ENCODE results near the gene FBXO31. TPM values are rescaled to one million over a fixed set of nuclear protein-coding genes. Genes with fewer than 3 reads are reported as not detected.

The FBXO31 gene
- total RNA-seq, 1 donor from 2014 or later = 34.7 TPM

DNA sequence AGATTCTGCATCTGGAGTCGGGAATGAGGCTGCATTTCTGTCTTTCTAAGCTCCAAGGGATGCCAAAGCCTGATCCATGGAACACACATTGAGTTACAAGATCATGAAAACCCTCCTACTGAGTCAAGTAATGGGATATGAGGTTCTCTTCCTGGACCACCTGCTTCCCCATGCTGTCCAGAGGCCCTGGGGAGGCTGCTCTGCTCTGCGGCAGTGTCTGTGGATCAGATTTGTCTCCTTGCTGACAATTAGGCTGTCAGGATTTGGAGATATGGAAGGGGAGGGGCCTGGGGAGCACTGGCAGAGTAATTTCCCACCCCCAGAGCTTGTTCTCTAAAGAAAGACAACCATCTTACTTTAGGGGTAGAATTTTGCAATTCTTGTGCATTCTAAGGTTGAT is 99.4 kb downstream of the FBXO31 start:
- Mint-ChIP-seq H3K36me3 (ENCODE audit: unreplicated experiment) (peaks cover 11% of the 10 kb centered on the region), H3K4me1 (ENCODE audit: unreplicated experiment) (peaks cover 9% of the 10 kb centered on the region), H3K27me3 (ENCODE audit: unreplicated experiment) (no peaks in the 10 kb centered on the region), H3K9me3 (ENCODE audit: unreplicated experiment) (peaks cover 17% of the 10 kb centered on the region), H3K27ac (ENCODE audit: unreplicated experiment) (no peak overlapping the region), H3K4me3 (ENCODE audit: unreplicated experiment) (no peak overlapping the region)
- TF ChIP-seq, protein P1, sequence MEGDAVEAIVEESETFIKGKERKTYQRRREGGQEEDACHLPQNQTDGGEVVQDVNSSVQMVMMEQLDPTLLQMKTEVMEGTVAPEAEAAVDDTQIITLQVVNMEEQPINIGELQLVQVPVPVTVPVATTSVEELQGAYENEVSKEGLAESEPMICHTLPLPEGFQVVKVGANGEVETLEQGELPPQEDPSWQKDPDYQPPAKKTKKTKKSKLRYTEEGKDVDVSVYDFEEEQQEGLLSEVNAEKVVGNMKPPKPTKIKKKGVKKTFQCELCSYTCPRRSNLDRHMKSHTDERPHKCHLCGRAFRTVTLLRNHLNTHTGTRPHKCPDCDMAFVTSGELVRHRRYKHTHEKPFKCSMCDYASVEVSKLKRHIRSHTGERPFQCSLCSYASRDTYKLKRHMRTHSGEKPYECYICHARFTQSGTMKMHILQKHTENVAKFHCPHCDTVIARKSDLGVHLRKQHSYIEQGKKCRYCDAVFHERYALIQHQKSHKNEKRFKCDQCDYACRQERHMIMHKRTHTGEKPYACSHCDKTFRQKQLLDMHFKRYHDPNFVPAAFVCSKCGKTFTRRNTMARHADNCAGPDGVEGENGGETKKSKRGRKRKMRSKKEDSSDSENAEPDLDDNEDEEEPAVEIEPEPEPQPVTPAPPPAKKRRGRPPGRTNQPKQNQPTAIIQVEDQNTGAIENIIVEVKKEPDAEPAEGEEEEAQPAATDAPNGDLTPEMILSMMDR (IDR thresholded peaks at IDR 0.05) = no peak
- DNase-seq (ENCODE audit: extremely low spot score, unreplicated experiment) = no peak

DNA sequence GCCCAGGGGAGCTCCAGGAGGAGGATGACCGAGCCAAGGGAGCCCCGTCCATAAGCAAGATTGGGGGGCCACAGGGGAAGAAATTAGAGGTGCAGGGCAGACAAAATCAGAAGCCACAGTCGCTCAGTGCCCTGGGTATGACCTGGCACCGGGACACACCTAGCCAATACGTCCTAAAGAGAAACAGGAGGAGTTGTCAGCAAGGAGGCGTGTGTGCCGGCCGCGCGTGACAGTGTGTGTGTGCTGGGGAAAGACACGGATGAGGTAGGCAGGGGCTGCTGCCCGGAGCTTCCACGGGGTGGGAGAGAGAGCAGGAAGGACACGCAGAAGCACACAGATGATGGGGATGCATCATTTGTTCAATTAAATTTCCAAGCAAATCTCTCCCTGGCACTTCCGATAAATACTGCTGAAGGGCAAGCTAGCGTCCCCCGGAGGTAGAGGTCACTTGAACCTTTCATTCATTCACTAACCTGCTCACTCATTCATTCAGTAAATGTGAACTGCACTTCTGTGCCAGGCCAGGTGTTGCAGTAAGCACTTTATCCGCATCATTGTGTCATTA is 104.4 kb downstream of the FBXO31 start:
- no peak overlapping the region for H3K4me3 Mint-ChIP-seq (ENCODE audit: unreplicated experiment)
- H3K9me3 Mint-ChIP-seq (ENCODE audit: unreplicated experiment) = no peaks in the 10 kb centered on the region
- DNase-seq (ENCODE audit: extremely low spot score, unreplicated experiment) = no peak
- H3K27ac Mint-ChIP-seq (ENCODE audit: unreplicated experiment) = no peak overlapping the region
- TF ChIP-seq, protein P1 (IDR thresholded peaks at IDR 0.05) = no peak
- no peaks in the 10 kb centered on the region for H3K36me3 Mint-ChIP-seq (ENCODE audit: unreplicated experiment)
- H3K27me3 Mint-ChIP-seq (ENCODE audit: unreplicated experiment) = no peaks in the 10 kb centered on the region
- peaks cover 37% of the 10 kb centered on the region for H3K4me1 Mint-ChIP-seq (ENCODE audit: unreplicated experiment)

DNA sequence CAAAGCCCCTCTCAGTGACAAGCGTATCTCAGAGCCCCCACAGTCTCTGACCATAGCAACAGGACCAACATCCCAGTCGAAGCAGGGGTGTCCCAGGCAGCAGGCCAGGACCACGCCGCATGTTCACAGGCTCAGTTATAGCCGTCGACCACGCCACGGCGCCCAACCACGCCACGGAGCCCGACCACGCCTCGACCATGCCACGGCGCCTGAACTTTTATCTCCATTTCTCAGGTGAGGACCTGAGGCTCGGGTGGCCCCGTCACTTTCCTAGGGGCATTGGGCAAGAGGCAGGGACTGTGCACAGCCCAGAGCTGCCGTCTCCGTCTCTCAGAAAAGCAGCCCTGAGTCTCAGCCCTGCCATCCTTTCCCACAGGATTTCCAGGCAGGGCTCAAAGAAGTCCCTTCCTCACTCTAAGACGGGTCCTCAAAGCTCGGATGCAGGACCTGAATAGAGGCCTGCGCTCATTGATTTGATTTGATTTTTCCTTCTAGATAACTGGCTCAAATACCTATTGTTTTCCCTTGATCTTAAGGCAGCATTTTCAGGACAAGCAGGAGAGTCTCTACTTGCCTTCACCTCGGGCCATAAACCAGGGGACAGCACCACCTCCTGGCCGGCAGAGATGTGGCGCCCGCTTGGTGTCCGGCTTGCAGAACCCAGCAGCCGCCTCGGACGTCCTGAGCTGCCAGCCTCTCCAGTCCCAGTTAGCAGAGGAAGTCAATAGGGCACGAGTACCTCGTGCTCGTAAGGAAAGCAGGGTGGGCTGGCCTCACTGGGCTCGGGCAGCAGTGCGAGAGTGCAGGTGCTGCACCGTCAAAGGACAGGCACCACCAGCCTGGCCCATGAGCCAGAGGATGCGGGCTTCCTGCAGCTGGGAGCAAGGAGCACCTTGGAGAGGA is 105.1 kb downstream of the FBXO31 start:
- TF ChIP-seq, protein P1 (IDR thresholded peaks at IDR 0.05) = peak; percentile 98
- H3K27ac Mint-ChIP-seq (ENCODE audit: unreplicated experiment) = peak overlapping the region; percentile 3
- no peak overlapping the region for H3K4me3 Mint-ChIP-seq (ENCODE audit: unreplicated experiment)
- H3K4me1 Mint-ChIP-seq (ENCODE audit: unreplicated experiment) = peaks cover 37% of the 10 kb centered on the region
- H3K9me3 Mint-ChIP-seq (ENCODE audit: unreplicated experiment) = no peaks in the 10 kb centered on the region
- H3K36me3 Mint-ChIP-seq (ENCODE audit: unreplicated experiment) = no peaks in the 10 kb centered on the region
- H3K27me3 Mint-ChIP-seq (ENCODE audit: unreplicated experiment) = no peaks in the 10 kb centered on the region
- peak; percentile 94 for DNase-seq (ENCODE audit: extremely low spot score, unreplicated experiment)

Other genes with a start within 250 kb of the FBXO31 start
- 5.0 and 8.3 TPM in 2 replicates for gene C16orf95, start 66.4 kb downstream of the FBXO31 start, total RNA-seq
- gene MAP1LC3B, start 8.6 kb upstream of the FBXO31 start, total RNA-seq = 141 and 145 TPM in 2 replicates
- 44.8 and 47.7 TPM in 2 replicates for gene ZCCHC14, start 109.2 kb upstream of the FBXO31 start, total RNA-seq
- gene JPH3, start 218.7 kb upstream of the FBXO31 start, total RNA-seq = 2.6 and 3.1 TPM in 2 replicates

Data from osteocyte (in vitro differentiated cells).